ENCODE results near the gene MESP2. TPM values are rescaled to one million over a fixed set of nuclear protein-coding genes. Genes with fewer than 3 reads are reported as not detected.

MESP2 gene
- total RNA-seq, 2 donors from 2014 or later: 0.22 to 1.3 TPM

GRCh38 chr15:89758283-89758682, 17.8 kb upstream of the MESP2 start:
- H3K4me3 ChIP-seq (ENCODE audit: low read length): no peak overlapping the region
- H3K27me3 Mint-ChIP-seq (ENCODE audit: insufficient read depth): peaks cover 84% of the 10 kb centered on the region
- TF ChIP-seq CTCF (conservative IDR thresholded peaks at IDR 0.05): no peak
- no peaks in the 10 kb centered on the region for H3K36me3 ChIP-seq (ENCODE audit: control insufficient read depth, insufficient read depth, low read length)
- no peak overlapping the region for H3K4me3 Mint-ChIP-seq
- no peaks in the 10 kb centered on the region for H3K36me3 Mint-ChIP-seq (ENCODE audit: low read depth)
- no peaks in the 10 kb centered on the region for H3K9me3 Mint-ChIP-seq
- no peaks in the 10 kb centered on the region for H3K9me3 ChIP-seq (ENCODE audit: control insufficient read depth, low read length)
- DNase-seq: no peak
- H3K27ac Mint-ChIP-seq: no peak overlapping the region
- WGBS, 2 experiments (ENCODE audit: insufficient coverage in 1 of 2, insufficient read length in 1 of 2): 86 to 87% methylated on average over 7 to 8 of the region's 8 CpGs
- H3K4me1 Mint-ChIP-seq: peaks cover 15% of the 10 kb centered on the region
- H3K9ac ChIP-seq (ENCODE audit: extremely low read depth, low read length, poor library complexity, severe bottlenecking): no peak overlapping the region
- peaks cover 45% of the 10 kb centered on the region for H3K27me3 ChIP-seq (ENCODE audit: control insufficient read depth, insufficient read depth, low read length, poor library complexity, severe bottlenecking)
- H3K4me1 ChIP-seq (ENCODE audit: control insufficient read depth, insufficient read depth, low read length): peaks cover 5% of the 10 kb centered on the region
- no peak overlapping the region for H3K27ac ChIP-seq (ENCODE audit: low read depth, low read length)

- Mint-ChIP-seq H3K36me3 (ENCODE audit: low read depth) (no peaks in the 10 kb centered on the region), H3K4me3 (no peak overlapping the region), H3K9me3 (no peaks in the 10 kb centered on the region), H3K4me1 (peaks cover 15% of the 10 kb centered on the region), H3K27me3 (ENCODE audit: insufficient read depth) (peaks cover 79% of the 10 kb centered on the region), H3K27ac (no peak overlapping the region)
- Histone ChIP-seq H3K36me3 (ENCODE audit: control insufficient read depth, insufficient read depth, low read length) (no peaks in the 10 kb centered on the region), H3K9me3 (ENCODE audit: control insufficient read depth, low read length) (no peaks in the 10 kb centered on the region), H3K27ac (ENCODE audit: low read depth, low read length) (no peak overlapping the region), H3K4me3 (ENCODE audit: low read length) (no peak overlapping the region), H3K4me1 (ENCODE audit: control insufficient read depth, insufficient read depth, low read length) (peaks cover 5% of the 10 kb centered on the region), H3K27me3 (ENCODE audit: control insufficient read depth, insufficient read depth, low read length, poor library complexity, severe bottlenecking) (peaks cover 38% of the 10 kb centered on the region), H3K9ac (ENCODE audit: extremely low read depth, low read length, poor library complexity, severe bottlenecking) (no peak overlapping the region)
- 87 to 93% methylated on average over 6 to 8 of the region's 8 CpGs for WGBS, 2 experiments (ENCODE audit: insufficient coverage in 1 of 2, insufficient read length in 1 of 2)
- TF ChIP-seq CTCF (conservative IDR thresholded peaks at IDR 0.05): no peak
- DNase-seq: no peak
Observed at GRCh38 chr15:89758981-89759380, 17.2 kb upstream of the MESP2 start.

GRCh38 chr15:89759835-89760234, 16.3 kb upstream of the MESP2 start:
- Histone ChIP-seq H3K36me3 (ENCODE audit: control insufficient read depth, insufficient read depth, low read length) (no peaks in the 10 kb centered on the region), H3K4me1 (ENCODE audit: control insufficient read depth, insufficient read depth, low read length) (peaks cover 5% of the 10 kb centered on the region), H3K9ac (ENCODE audit: extremely low read depth, low read length, poor library complexity, severe bottlenecking) (no peak overlapping the region), H3K4me3 (ENCODE audit: low read length) (no peak overlapping the region), H3K27ac (ENCODE audit: low read depth, low read length) (no peak overlapping the region), H3K9me3 (ENCODE audit: control insufficient read depth, low read length) (no peaks in the 10 kb centered on the region), H3K27me3 (ENCODE audit: control insufficient read depth, insufficient read depth, low read length, poor library complexity, severe bottlenecking) (peaks cover 29% of the 10 kb centered on the region)
- Mint-ChIP-seq H3K27me3 (ENCODE audit: insufficient read depth) (peaks cover 70% of the 10 kb centered on the region), H3K4me3 (peak overlapping the region; percentile 30), H3K27ac (no peak overlapping the region), H3K4me1 (peaks cover 15% of the 10 kb centered on the region), H3K9me3 (no peaks in the 10 kb centered on the region), H3K36me3 (ENCODE audit: low read depth) (no peaks in the 10 kb centered on the region)
- DNase-seq: no peak
- WGBS, 2 experiments (ENCODE audit: insufficient coverage in 1 of 2, insufficient read length in 1 of 2): 85 to 100% methylated on average over 2 of the region's 3 CpGs
- no peak for TF ChIP-seq CTCF (conservative IDR thresholded peaks at IDR 0.05)
